ENCODE data around the gene SSRP1.
A peak's percentile ranks its signal among the peaks of the same experiment; 100 is the strongest.
"Not testable (repeated sequence)": the region's sequence is repeated elsewhere in the genome, so short reads cannot be mapped to it uniquely, and the experiment has no call there.

Gene SSRP1

DNA sequence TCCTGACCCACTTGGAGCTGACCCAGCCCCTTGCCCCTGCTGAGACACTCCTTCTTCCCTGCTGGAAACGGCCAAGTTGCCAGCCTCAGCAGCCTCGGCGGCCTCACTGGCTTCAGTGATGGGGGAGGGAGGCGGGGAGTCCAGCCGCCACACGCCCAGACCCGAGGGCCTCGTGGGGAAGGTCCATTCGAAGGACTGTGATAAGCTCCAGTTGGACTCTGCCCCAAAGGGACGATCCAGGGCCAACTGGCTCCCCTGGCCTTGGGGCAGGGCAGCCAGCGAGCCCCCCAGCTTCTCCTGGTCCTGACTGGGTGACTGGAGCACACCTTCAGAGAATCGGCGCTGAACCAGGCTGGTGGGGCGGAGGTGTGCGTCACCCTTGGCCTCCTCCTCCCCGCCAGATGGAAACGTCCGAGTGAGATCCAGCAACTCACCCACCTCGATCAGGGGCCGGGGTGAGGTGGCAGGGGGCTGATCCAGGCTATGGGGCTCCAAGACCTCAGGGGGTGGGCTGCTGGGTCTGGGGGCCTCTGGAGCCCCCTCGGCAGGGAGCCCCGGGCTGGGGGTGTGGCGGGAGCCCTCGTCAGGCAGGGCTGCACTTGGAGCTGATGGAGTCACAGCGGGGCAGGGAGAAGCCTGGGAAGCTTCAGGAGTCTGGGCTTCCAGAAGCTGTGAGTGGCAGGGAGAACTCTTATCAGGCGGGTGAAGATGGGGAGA is 22.5 kb downstream of the SSRP1 start:
- DNase-seq = no peak

GRCh38 chr11:57312511-57313021 is 23.1 kb downstream of the SSRP1 start:
- DNase-seq = no peak

DNA sequence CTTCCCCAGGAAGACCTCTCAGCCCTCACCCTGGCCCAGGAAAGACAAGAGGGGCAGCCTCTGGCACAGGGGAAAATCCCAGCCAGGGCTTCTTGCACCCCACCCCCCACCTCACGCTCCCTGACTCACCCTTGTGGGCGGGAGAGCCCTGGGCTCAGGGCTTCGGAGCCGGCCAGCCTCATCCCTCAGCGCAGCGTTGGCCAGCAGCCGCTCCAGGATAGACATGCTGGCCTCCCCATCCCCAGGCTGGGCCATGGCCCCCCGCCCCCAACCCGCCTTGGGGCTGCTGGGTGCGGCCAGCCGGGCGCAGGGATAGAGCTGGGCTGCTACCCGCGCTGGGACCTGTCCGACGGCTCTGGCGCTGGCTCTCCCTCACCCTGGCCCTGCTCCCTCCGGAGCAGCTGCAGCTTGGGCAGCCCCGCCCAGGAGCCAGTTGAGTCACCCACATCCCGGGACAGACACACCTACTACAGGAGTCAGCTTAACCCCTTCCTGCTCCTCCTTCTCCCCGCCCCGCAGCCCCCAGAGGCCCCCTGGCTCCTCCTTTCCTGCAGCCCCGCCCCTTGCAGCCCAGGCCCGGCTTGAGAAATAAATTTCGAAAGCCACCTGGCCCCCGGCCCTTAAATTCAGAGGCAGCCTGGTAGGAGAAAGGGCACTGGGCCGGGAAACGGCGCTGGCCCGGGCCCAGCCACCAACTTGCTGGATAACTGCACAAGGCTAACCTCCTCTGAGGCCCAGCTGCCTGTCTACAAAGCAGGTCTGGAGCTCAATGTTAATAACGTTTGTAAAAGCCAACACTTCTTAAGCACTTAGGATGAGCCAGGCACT is 24.4 kb downstream of the SSRP1 start:
- peak; percentile 50 for DNase-seq

GRCh38 chr11:57310630-57311086 is 25.0 kb downstream of the SSRP1 start:
- DNase-seq = no peak

- DNase-seq = no peak
These were observed 25.6 kb downstream of the SSRP1 start for GRCh38 chr11:57310091-57310490.

DNA sequence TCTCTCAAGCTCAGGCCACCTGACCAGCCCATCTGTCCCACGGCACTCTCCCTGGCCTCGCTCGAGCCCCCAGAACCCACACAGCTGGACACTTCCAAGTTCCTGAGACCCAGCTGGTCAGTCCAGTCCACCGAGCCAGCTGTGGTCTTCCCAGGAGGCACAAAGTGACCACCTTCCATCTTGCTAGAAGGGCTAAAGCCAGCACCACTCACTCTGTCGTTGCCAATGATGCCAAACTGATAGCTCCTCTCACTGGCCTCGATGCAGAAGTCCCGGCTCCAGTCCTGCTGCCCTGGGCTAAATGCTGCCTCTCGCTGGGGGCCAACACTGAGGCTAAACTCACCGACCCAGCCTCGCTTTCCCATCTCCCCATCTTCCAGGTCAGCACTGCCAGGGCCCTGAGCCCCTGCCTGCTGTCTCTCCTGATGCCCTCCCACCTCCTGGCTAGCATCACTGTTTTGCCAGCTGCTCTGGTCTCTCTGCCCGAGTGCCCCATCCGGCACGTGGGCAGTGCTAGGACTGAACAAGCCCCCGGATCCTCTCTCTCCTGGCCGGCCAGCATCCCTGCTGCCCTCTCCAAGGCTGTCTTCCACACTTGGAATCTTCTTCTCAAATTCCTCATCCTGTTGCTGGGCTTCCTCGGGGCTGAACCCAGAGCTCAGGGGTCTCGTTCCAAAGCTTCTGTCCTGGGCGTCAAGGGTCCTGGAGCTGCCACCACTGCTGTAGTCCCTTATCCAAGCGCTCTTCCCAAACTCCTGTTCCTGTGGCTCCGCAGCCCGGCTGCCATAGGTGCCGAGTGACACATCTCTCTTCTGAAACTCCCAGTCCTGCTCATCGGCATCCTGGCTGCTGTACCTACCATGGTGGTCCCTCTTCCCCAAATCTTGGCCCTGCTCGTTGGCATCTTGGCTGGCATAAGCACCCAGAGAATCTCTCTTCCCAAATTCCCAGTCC is 26.3 kb downstream of the SSRP1 start:
- DNase-seq = no peak

- no peak for DNase-seq
These were observed 27.1 kb downstream of the SSRP1 start for GRCh38 chr11:57308426-57309060.

DNA sequence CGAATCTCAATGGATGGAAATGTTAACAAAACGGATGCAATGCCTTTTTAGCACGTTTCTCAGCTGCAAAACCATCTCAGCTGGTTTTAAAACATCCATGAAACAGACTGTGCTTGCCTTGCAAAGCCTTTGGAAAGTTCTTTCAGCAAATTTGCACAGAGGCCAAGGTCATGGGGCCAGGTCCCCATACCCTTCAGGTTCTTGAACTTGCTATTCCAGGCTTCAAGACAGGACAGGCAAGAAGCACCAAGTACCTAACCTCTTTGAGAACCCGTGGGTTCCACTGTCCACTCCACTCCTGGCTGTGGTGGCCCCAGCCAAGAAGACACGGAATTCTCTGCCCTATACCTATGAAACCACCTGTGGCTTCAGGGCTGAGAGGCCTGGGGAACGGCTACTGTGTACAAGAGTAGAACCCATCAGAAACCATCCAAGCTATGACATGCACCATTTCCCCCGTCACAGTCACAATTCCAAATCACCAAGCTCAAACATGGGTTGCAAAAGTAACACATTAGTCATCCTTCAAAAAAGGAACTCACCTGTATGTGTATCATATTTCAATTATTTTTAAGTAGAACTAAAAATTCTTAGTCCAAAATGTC is 27.9 kb downstream of the SSRP1 start:
- DNase-seq = no peak

GRCh38 chr11:57306940-57307565 is 28.6 kb downstream of the SSRP1 start:
- no peak for DNase-seq

DNA sequence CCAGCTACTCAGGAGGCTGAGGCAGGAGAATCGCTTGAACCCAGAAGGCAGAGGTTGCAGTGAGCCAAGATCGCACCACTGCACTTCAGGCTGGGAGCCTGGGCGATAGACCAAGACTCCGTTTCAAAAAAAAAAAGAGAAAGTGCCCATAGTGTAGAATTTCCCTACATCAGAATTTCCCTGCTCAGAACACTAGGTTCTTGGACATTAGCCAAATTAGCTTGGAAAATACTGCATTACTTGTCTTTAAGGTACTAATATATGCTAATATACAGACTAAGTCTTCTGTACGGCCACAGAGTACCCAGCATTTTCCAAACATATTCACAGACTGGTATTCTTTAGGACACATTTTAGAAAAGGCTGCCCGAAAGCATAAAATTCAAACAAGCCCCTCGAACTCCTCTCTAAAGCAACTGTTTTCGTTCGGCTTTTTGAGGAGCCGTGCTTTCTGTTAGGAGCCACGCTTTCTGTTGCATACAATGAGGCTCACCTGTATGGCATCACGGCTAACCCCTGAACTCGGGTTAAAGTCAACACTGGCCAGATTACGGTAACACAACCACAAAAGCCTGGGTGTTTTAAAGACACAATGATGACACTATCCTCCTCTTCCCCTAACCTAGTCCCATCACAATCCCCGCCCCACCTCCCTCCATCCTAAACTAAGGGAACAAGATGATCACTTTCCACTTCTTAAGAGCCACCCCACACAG is 29.4 kb downstream of the SSRP1 start:
- no peak for DNase-seq

- DNase-seq = no peak
These were observed 30.2 kb downstream of the SSRP1 start for GRCh38 chr11:57305523-57305922.

DNA sequence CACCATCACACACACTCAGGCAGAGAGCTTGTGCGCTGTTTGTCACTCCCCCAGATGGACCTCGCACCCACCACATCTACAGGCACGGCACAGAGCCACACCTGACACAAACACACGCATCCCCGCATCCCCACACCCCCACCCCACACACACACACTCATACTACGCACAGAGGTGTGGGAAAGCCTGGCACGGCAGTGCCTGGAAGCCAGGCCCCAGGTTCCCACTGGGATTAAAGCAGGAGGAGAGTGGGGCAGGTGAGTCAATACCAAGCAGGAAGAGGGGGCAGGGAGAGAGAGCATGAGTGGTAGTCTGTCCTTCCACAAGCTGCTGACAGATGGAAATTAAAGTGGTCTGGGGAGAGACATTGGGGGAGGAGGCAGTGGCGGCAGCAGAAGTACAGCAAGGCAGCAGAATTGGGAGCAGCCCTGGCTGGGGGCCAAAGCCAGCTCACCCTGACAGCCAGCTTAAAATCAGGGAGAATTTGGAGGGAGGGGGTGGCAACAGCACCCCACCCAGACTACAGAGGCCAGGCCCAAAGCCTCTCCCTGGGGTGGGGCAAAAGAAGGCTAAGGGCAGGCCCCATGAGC is 31.6 kb downstream of the SSRP1 start:
- DNase-seq = no peak

GRCh38 chr11:57303280-57303989 is 32.3 kb downstream of the SSRP1 start:
- DNase-seq = no peak

GRCh38 chr11:57302489-57302888 is 33.2 kb downstream of the SSRP1 start:
- DNase-seq = no peak

DNA sequence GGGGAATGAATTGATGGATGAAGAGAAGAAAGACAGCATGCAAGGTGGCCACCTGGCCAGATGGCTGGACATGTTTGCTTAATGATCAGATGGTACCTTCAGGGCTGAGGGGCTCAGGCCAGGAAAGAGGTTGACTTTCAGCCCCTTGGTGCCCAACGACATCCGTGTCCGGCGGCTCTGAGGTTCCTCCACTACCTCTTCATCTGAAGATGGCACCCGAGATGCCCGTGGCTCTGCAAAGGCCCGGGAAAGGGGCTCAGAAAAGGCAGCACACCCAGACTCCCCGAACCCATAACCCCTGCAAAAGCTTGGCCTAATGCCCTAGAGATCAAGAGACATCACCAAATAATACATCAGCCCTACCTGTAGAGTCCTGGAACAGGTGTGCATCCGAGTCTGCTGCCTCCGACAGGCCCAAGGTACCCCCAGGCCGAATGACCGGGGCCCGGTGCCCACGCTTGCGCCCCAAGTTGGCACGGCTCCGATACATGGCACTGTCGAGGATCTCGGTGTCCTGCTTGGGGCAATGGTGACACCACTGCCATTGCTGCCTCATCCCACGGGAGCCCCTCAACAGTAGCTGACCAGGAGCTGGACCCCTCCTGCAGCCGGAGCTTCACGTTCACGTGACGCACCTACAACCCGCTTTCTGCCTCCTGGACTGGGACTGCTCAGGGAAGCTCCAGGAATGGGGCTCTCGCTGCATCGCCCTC is 33.8 kb downstream of the SSRP1 start:
- DNase-seq = no peak

DNA sequence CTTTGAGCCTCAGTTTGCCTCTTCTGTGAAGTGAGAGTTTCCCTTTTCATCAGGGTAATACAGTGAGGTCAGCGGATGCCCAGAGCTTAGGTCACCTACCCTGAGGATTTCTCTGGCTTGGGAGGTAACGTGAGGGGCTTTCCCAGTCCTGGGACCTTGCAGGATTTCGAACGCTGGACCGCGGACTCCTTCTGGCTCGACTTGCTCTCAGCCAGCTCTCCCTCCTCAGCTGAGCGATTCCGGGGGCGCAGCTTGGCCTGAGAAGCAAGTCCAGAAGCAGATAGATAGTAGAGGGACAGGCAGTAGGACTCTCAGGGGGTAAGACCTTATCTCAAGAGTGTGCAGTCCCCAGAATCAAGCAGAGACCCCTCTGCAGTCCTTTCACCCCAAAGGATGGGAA is 34.9 kb downstream of the SSRP1 start:
- DNase-seq = no peak

DNA sequence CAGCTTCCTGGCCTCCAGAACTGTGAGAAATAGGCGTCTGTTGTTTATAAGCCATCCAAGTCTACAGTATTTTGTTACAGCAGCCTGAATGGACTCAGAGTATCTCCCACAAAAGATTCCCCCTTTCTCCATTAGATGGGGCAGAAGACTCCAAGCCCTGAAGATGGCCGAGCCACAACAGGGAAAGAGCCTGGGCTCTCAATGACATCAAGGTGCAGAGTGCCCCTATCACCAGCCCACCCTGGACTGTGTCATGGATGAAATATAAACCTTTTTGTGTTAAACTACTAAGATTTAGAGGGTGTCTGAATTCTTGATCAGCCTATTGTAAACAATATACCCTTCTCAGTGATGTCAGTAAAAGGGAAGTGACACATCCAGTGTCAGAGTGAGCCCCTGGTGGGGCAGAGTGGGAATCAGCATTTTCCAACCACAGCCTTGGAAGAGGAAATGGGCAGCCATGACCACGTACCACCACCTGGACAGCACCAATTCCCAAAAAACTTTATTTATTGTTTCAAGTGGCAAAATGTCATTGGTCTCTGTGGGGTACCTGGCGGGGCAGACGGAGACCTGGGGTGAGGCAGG is 36.4 kb downstream of the SSRP1 start:
- DNase-seq = no peak

DNA sequence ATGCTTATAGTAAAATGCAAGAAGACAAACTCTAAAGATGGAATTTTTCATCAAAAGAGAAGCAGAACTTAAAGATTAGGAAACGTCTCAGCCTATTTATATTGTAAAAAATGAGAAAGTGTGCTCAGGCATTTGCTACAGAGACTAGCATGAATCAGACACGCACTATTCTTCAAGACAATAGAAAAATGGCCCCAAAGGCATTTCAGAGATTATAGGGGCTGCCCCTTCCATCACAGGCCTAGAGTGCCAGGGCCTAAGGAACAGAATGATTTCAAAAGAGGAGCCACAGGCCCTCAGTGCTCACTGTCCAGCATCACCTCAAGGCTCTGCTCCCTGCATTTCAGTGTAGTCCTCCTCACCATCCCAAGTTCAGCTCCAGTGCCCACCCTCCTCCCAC is 38.5 kb downstream of the SSRP1 start:
- DNase-seq = no peak

- not testable (repeated sequence) for DNase-seq
These were observed 39.5 kb downstream of the SSRP1 start for GRCh38 chr11:57296205-57296604.

Measured in activated T-cell treated with anti-CD3 and anti-CD28 coated beads, Interleukin-2, amount 50 U/mL, for 1 hour (primary cell).